ENCODE measurements around the gene JSRP1. TPM values are rescaled to one million over a fixed set of nuclear protein-coding genes. Genes with fewer than 3 reads are reported as not detected.

Gene JSRP1
- 1 to 10 TPM; 1.1 to 1.4 TPM for total RNA-seq

DNA sequence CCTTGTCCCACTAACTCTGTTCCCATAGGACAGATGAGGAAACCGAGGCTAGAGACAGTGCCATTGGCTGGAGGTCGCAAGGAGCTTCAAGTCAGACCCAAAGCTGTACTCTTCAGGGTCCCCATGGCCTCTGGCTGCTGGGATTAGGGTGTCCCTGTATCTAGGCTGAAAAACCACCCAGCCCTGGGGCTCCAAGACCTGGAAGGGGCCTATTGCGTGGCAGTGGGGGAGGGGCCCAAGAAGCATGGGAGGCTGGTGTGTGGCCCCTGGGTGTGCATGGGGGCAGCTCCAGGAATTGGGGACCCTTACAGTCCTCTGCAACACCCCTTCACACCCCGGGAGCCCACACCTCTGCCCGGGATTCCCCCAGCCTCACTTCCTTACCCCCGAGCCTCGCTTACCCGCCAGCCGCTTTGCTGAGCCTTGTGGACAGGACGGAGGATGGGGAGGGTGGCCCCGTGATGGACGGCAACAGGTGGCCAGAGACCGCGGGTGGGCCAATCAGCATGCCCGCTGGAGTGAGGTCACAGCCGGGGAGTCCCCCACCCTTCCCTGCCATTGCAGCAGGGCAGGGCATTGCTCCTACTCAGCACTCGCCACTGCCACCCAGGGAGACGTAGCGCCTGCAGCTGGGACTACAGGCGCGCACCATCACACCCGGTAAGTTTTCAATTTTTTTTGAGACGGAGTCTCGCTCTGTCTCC lies at the start of gene JSRP1:
Gene JSRP1 (minus strand): TSS at position 436 of the 704 bp plus-strand sequence. CDS start 1,103 bp downstream, outside the sequence.
- H3K36me3 Mint-ChIP-seq: no peaks in the 10 kb centered on the region
- POLR2A ChIA-PET: interaction anchor here (5.4 kb wide), 1 partner anchor 14 kb away, joined by 31 read pairs; no protein-coding TSS in a partner anchor
- no peak within 1 kb of the TSS for H3K4me3 Mint-ChIP-seq
- no peak for DNase-seq
- peaks cover 21% of the 10 kb centered on the region for H3K27me3 Mint-ChIP-seq
- H3K9me3 Mint-ChIP-seq: no peaks in the 10 kb centered on the region
- H3K4me1 Mint-ChIP-seq: peaks cover 14% of the 10 kb centered on the region
- peak within 1 kb of the TSS; percentile 70 for H3K27ac Mint-ChIP-seq
- no peak for ATAC-seq (ENCODE audit: low read depth)

- Mint-ChIP-seq H3K36me3 (peaks cover 2% of the 10 kb centered on the region), H3K4me3 (no peak overlapping the region), H3K27me3 (peaks cover 66% of the 10 kb centered on the region), H3K4me1 (peaks cover 6% of the 10 kb centered on the region), H3K9me3 (no peaks in the 10 kb centered on the region), H3K27ac (no peak overlapping the region)
- POLR2A ChIA-PET: interaction anchor here (1.0 to 1.1 kb wide), 2 partner anchors 117 to 150 kb away, joined by 3 read pairs; no protein-coding TSS in a partner anchor
- ATAC-seq (ENCODE audit: low read depth) (no peak), DNase-seq (no peak)
Measured at GRCh38 chr19:2305452-2306280, 49.4 kb upstream of the JSRP1 start.

DNA sequence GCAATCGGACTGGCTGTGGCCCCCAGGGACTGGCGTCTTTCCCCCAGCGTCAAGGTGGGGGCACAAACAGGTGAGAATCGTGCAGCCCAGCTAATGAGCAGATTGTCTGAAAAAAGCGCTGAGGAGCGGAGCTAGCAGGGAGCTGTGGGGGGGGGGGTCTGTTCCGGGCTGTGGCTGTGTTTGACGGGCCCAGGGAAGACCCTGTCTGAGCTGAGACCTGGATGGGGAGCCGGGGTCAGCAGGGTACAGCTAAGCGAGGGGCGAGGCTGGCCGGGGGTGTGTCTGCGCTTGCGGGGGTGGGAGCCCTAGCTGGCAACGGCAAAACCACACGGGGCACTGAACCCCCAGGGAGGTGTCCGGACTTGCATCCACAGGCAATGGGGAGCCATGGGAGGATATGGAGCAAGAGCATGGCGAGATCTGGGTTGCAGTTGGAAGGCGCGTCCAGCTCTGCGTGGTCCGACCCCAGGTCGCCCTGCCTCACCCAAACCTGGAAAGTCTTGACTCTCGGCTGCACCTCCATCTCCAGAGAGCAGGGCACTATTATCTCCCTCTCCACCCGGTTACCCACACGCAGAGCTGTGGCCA lies 47.1 kb upstream of the JSRP1 start:
- POLR2A ChIA-PET: no interaction called here
- no peak for DNase-seq
- Mint-ChIP-seq H3K36me3 (peaks cover 2% of the 10 kb centered on the region), H3K27ac (no peak overlapping the region), H3K27me3 (peaks cover 42% of the 10 kb centered on the region), H3K4me3 (no peak overlapping the region), H3K9me3 (no peaks in the 10 kb centered on the region), H3K4me1 (peaks cover 4% of the 10 kb centered on the region)
- ATAC-seq (ENCODE audit: low read depth): no peak

- DNase-seq: no peak
- POLR2A ChIA-PET: no interaction called here
- Mint-ChIP-seq H3K4me1 (peaks cover 4% of the 10 kb centered on the region), H3K27ac (no peak overlapping the region), H3K4me3 (no peak overlapping the region), H3K9me3 (no peaks in the 10 kb centered on the region), H3K36me3 (peaks cover 2% of the 10 kb centered on the region), H3K27me3 (peaks cover 41% of the 10 kb centered on the region)
- peak; percentile 21 for ATAC-seq (ENCODE audit: low read depth)
Measured at GRCh38 chr19:2302319-2303210, 46.3 kb upstream of the JSRP1 start.

DNA sequence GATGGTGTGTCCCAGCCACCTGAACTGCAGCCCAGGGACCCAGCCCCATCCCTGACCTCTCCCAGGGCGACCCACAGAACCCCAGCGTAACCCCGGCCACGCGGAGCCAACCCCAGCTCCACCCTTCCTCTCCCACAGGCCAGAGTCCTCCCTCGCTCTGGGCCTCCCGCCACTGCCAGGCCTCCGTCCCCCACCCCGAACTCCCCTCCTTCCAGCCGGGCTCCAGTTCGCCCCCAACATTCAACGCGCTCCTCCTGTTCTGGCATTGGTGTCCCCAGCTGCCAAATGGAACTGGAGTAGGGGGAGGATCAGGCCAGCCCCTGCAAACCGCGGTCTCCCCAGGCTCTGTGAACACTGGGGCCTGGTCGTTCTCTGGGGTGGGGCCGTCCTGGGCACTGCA lies 44.3 kb upstream of the JSRP1 start:
- POLR2A ChIA-PET: interaction anchor here (0.7 kb wide), 1 partner anchor 61 kb away, joined by 3 read pairs; no protein-coding TSS in a partner anchor
- DNase-seq (no peak), ATAC-seq (ENCODE audit: low read depth) (no peak)
- Mint-ChIP-seq H3K36me3 (peaks cover 2% of the 10 kb centered on the region), H3K9me3 (no peaks in the 10 kb centered on the region), H3K4me3 (no peak overlapping the region), H3K4me1 (peaks cover 4% of the 10 kb centered on the region), H3K27me3 (peaks cover 29% of the 10 kb centered on the region), H3K27ac (no peak overlapping the region)

DNA sequence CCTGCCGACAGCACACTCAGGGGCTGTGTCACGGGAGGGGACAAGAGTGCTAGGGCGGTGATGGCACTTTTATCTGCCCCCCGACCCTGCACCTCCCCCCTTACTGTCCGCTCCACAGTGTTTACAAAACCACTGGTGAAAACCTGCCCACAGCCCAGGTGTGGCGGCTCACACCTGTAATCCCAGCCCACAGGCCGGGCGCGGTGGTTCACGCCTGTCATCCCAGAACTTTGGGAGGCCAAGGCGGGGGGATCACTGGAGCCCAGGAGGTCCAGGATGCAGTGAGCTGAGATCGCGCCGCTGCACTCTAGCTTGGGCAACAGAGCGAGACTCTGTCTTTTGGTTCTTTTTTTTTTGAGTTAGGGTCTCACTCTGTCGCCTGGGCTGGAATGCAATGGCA lies 39.9 kb upstream of the JSRP1 start:
- Mint-ChIP-seq H3K4me1 (peaks cover 7% of the 10 kb centered on the region), H3K36me3 (peaks cover 12% of the 10 kb centered on the region), H3K4me3 (no peak overlapping the region), H3K9me3 (no peaks in the 10 kb centered on the region), H3K27ac (no peak overlapping the region), H3K27me3 (no peaks in the 10 kb centered on the region)
- ATAC-seq (ENCODE audit: low read depth) (no peak), DNase-seq (no peak)
- POLR2A ChIA-PET: no interaction called here

DNA sequence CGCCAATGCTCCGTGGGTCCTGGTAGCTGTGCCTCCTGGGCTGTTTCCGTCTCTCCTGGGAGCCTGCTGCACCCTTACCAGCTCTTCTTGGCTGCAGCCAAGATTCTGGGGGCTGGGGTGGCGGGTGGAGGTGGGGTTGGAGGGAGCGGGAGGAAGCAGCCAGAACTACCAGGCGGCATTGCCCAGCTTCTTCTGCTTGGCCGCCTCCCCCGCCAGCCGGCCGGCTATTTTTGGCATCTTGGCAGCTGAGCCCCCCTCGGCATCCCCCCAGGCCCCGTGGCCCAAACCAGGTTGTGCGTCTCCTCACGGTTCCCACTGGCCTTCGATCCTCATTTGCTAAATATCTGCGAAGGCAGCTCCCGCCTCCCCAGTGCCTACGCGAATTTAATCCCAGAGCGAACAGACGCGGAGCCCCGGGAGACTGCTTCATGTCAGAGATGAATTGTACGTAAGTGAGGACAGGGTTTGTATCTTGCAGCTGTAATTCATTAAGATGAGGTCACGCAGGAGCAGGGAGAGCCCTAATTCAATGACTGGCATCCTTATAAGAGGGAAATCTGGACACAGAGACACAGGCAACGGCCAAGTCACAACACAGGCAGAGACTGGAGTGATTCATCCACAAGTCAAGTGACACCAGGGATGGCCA lies 38.6 kb upstream of the JSRP1 start:
- peaks cover 8% of the 10 kb centered on the region for H3K4me1 Mint-ChIP-seq

GRCh38 chr19:2291185-2291751 lies 35.1 kb upstream of the JSRP1 start:
- Mint-ChIP-seq H3K27me3 (no peaks in the 10 kb centered on the region), H3K9me3 (no peaks in the 10 kb centered on the region), H3K36me3 (peaks cover 15% of the 10 kb centered on the region), H3K4me1 (peaks cover 18% of the 10 kb centered on the region), H3K27ac (peak overlapping the region; percentile 82), H3K4me3 (peak overlapping the region; percentile 78)
- no peak for ATAC-seq (ENCODE audit: low read depth)
- no peak for DNase-seq
- POLR2A ChIA-PET: interaction anchor here (0.5 to 1.5 kb wide), 5 partner anchors 37 to 256 kb away, joined by 3 to 8 read pairs (median 4); partner anchors contain the start of genes LSM7 and SPPL2B

More for the DNA sequence above, 38.6 kb upstream of the JSRP1 start:
- Mint-ChIP-seq H3K27me3 (no peaks in the 10 kb centered on the region), H3K4me3 (no peak overlapping the region), H3K27ac (no peak overlapping the region), H3K9me3 (no peaks in the 10 kb centered on the region), H3K36me3 (peaks cover 15% of the 10 kb centered on the region)
- no peak for ATAC-seq (ENCODE audit: low read depth)
- no peak for DNase-seq
- POLR2A ChIA-PET: interaction anchor here (1.1 to 1.4 kb wide), 2 partner anchors 33 to 59 kb away, joined by 3 read pairs; partner anchors contain the start of genes LSM7 and SPPL2B

GRCh38 chr19:2290441-2291184 lies 34.4 kb upstream of the JSRP1 start:
- POLR2A ChIA-PET: interaction anchor here (0.5 to 1.5 kb wide), 5 partner anchors 38 to 172 kb away, joined by 3 to 8 read pairs (median 4); partner anchors contain the start of genes LSM7 and SPPL2B
- H3K36me3 Mint-ChIP-seq: peaks cover 15% of the 10 kb centered on the region
- peaks cover 18% of the 10 kb centered on the region for H3K4me1 Mint-ChIP-seq
- H3K9me3 Mint-ChIP-seq: no peaks in the 10 kb centered on the region
- peak; percentile 35 for ATAC-seq (ENCODE audit: low read depth)
- H3K27me3 Mint-ChIP-seq: no peaks in the 10 kb centered on the region
- DNase-seq: peak; percentile 71
- H3K4me3 Mint-ChIP-seq: peak overlapping the region; percentile 78
- H3K27ac Mint-ChIP-seq: peak overlapping the region; percentile 82

DNA sequence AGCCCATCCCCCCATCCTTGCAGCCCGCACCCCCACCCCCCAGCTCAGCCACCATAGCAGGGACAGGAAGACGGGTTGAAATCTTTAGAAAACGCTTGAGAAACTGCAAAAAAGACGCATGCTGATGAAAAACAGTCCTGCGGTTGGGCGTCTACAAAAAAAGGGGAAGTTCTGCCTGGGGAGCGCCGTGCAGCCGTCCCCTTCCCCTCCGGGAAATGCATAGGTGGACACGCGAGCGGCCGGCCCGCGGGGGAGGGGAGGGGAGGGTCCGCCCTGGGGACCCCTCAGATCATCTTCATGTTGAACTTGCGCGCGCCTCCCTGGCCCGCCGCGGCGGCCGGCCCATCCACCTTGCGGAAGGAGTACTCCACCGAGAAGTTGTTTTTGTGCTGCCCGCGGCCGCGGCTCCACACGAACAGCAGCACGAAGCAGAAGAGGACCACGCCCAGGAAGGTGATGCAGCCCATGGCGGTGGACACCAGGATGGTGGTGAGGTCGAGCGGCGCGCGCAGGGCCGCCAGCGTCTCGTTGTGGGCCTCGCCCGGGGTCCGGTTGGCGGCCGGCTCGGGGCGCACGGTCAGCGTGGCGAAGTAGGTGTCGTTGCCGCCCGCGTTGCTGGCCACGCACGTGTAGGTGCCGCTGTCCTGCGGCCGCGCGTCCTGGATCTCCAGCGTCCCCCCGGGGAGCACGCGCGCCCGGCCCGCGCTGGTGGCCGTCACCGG lies 33.7 kb upstream of the JSRP1 start:
- POLR2A ChIA-PET: interaction anchor here (0.6 to 1.7 kb wide), 7 partner anchors 15 to 172 kb away, joined by 3 to 8 read pairs (median 4); partner anchors contain the start of genes LSM7 and SPPL2B
- DNase-seq (peak; percentile 78), ATAC-seq (ENCODE audit: low read depth) (peak; percentile 74)

More for the DNA sequence above, 33.7 kb upstream of the JSRP1 start:
- peak overlapping the region; percentile 91 for H3K4me3 Mint-ChIP-seq
- no peaks in the 10 kb centered on the region for H3K27me3 Mint-ChIP-seq
- H3K9me3 Mint-ChIP-seq: no peaks in the 10 kb centered on the region
- H3K36me3 Mint-ChIP-seq: peaks cover 15% of the 10 kb centered on the region
- peaks cover 16% of the 10 kb centered on the region for H3K4me1 Mint-ChIP-seq
- H3K27ac Mint-ChIP-seq: peak overlapping the region; percentile 96
